ENCODE results near the gene SHISAL1.

DNA sequence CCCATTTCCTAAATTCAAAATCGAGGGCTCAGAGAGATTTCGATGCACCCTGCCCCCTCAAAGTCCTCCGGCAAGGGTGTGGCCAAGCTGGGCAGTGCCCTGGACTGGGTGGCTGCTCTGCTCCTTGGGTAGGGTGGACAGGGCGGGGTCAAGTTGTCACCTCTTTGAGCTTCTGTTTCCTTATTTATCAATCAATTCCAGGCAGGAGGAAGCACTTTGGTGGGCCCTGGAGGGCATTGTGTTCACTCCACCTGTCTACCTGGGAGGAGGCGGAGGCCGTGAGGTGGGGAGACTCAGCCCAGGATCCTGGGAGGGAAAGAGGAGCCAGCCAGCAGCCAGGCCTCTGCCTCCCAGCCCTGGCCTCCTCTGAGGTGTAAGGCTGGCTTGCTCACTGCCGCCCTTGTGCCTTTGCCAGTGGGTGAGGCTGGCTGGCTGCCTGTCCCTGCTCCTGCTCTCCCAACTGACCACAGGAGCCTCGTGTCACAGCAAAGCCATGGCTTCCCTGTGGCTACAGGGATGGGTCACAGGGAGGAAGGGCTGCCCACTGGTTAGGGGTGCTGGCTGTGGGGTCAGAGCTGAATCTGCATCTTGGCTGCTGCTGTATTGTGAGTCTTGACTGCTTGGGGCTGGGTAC, 25.5 kb upstream of the SHISAL1 start:
- no peak for TF ChIP-seq EZH2 (IDR thresholded peaks at IDR 0.05; ENCODE audit: borderline replicate concordance, low read length)
- TF ChIP-seq, protein P1, sequence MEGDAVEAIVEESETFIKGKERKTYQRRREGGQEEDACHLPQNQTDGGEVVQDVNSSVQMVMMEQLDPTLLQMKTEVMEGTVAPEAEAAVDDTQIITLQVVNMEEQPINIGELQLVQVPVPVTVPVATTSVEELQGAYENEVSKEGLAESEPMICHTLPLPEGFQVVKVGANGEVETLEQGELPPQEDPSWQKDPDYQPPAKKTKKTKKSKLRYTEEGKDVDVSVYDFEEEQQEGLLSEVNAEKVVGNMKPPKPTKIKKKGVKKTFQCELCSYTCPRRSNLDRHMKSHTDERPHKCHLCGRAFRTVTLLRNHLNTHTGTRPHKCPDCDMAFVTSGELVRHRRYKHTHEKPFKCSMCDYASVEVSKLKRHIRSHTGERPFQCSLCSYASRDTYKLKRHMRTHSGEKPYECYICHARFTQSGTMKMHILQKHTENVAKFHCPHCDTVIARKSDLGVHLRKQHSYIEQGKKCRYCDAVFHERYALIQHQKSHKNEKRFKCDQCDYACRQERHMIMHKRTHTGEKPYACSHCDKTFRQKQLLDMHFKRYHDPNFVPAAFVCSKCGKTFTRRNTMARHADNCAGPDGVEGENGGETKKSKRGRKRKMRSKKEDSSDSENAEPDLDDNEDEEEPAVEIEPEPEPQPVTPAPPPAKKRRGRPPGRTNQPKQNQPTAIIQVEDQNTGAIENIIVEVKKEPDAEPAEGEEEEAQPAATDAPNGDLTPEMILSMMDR (IDR thresholded peaks at IDR 0.05; ENCODE audit: low read length) = no peak
